ENCODE data around the gene DLK1.

The DLK1 gene

GRCh38 chr14:100762901-100763300 is 36.2 kb downstream of the DLK1 start:
- DNase-seq (ENCODE audit: low read depth): no peak

- DNase-seq (ENCODE audit: low read depth): no peak
Observed at GRCh38 chr14:100764471-100765115, 37.9 kb downstream of the DLK1 start.

GRCh38 chr14:100765296-100765695 is 38.6 kb downstream of the DLK1 start:
- DNase-seq (ENCODE audit: low read depth): no peak

- no peak for DNase-seq (ENCODE audit: low read depth)
Observed at GRCh38 chr14:100765991-100766390, 39.3 kb downstream of the DLK1 start.

GRCh38 chr14:100767003-100767787 is 40.5 kb downstream of the DLK1 start:
- DNase-seq (ENCODE audit: low read depth): no peak

GRCh38 chr14:100767788-100768536 is 41.3 kb downstream of the DLK1 start:
- DNase-seq (ENCODE audit: low read depth): no peak

- no peak for DNase-seq (ENCODE audit: low read depth)
Observed at GRCh38 chr14:100769035-100769939, 42.6 kb downstream of the DLK1 start.

GRCh38 chr14:100770046-100770445 is 43.4 kb downstream of the DLK1 start:
- no peak for DNase-seq (ENCODE audit: low read depth)

GRCh38 chr14:100770605-100771120 is 44.0 kb downstream of the DLK1 start:
- no peak for DNase-seq (ENCODE audit: low read depth)

GRCh38 chr14:100771121-100771800 is 44.6 kb downstream of the DLK1 start:
- DNase-seq (ENCODE audit: low read depth): no peak

- DNase-seq (ENCODE audit: low read depth): no peak
Observed at GRCh38 chr14:100772607-100773165, 46.0 kb downstream of the DLK1 start.

GRCh38 chr14:100773331-100774163 is 46.9 kb downstream of the DLK1 start:
- no peak for DNase-seq (ENCODE audit: low read depth)

GRCh38 chr14:100774164-100774537 is 47.5 kb downstream of the DLK1 start:
- no peak for DNase-seq (ENCODE audit: low read depth)

GRCh38 chr14:100775351-100775830 is 48.7 kb downstream of the DLK1 start:
- no peak for DNase-seq (ENCODE audit: low read depth)

GRCh38 chr14:100775831-100776591 is 49.3 kb downstream of the DLK1 start:
- no peak for DNase-seq (ENCODE audit: low read depth)

- no peak for DNase-seq (ENCODE audit: low read depth)
Observed at GRCh38 chr14:100776681-100777365, 50.1 kb downstream of the DLK1 start.

GRCh38 chr14:100777366-100777817 is 50.7 kb downstream of the DLK1 start:
- no peak for DNase-seq (ENCODE audit: low read depth)

Measured in stimulated activated CD8-positive, alpha-beta memory T cell treated with anti-CD3 and anti-CD28 coated beads, Interleukin-15, amount 100 ng/mL, for 24 hours (primary cell).